Osteocyte (in vitro differentiated cells): ENCODE measurements around the gene SCAMP3. TPM values are rescaled to one million over a fixed set of nuclear protein-coding genes. Genes with fewer than 3 reads are reported as not detected.

Experiments
- DNase-seq: peaks from one replicate; pipeline ENCODE4 v3.0.0; 2021; ENCODE audit warnings: mixed read lengths; ENCODE audit not compliant: unreplicated experiment; ENCODE audit errors: extremely low spot score
- H3K27ac Mint-ChIP-seq: one replicate; pipeline ENCODE4 v1.8.0; 2021; ENCODE audit warnings: mild to moderate bottlenecking, mixed read lengths; ENCODE audit not compliant: unreplicated experiment
- H3K27me3 Mint-ChIP-seq: one replicate; pipeline ENCODE4 v1.8.0; 2021; ENCODE audit warnings: mixed read lengths; ENCODE audit not compliant: unreplicated experiment
- H3K36me3 Mint-ChIP-seq: one replicate; pipeline ENCODE4 v1.8.0; 2021; ENCODE audit warnings: mixed read lengths; ENCODE audit not compliant: unreplicated experiment
- H3K4me1 Mint-ChIP-seq: one replicate; pipeline ENCODE4 v1.8.0; 2021; ENCODE audit warnings: mixed read lengths; ENCODE audit not compliant: unreplicated experiment
- H3K4me3 Mint-ChIP-seq: one replicate; pipeline ENCODE4 v1.8.0; 2021; ENCODE audit warnings: mild to moderate bottlenecking, moderate library complexity, mixed read lengths; ENCODE audit not compliant: unreplicated experiment
- H3K9me3 Mint-ChIP-seq: one replicate; pipeline ENCODE4 v1.8.0; 2021; ENCODE audit warnings: mixed read lengths; ENCODE audit not compliant: unreplicated experiment
- CTCF ChIP-seq: fragments of 200-600 bp; sonication (generic); IDR thresholded peaks from 2 replicates; pipeline ENCODE4 v1.5.0; 2021; ENCODE audit warnings: antibody characterized with exemption, mild to moderate bottlenecking, moderate library complexity
- total RNA-seq: library from RNA; stranded (reverse); gene quantifications from 2 replicates; pipeline ENCODE4 v1.2.1, GENCODE V29; 2021

Gene SCAMP3
- total RNA-seq, 1 donor from 2014 or later, result 73.7 TPM

GRCh38 chr1:155297384-155297783 lies 35.2 kb upstream of the SCAMP3 start:
- H3K36me3 Mint-ChIP-seq, result no peaks in the 10 kb centered on the region
- no peaks in the 10 kb centered on the region for H3K4me1 Mint-ChIP-seq
- H3K27ac Mint-ChIP-seq, result no peak overlapping the region
- no peaks in the 10 kb centered on the region for H3K9me3 Mint-ChIP-seq
- no peak overlapping the region for H3K4me3 Mint-ChIP-seq
- no peak for TF ChIP-seq CTCF
- no peak for DNase-seq
- peaks cover 16% of the 10 kb centered on the region for H3K27me3 Mint-ChIP-seq

- TF ChIP-seq CTCF, result no peak
Measured at GRCh38 chr1:155296661-155297060, 34.5 kb upstream of the SCAMP3 start.

GRCh38 chr1:155295942-155296267 lies 33.7 kb upstream of the SCAMP3 start:
- Mint-ChIP-seq H3K9me3 (no peaks in the 10 kb centered on the region), H3K27ac (no peak overlapping the region), H3K27me3 (peaks cover 19% of the 10 kb centered on the region), H3K4me1 (no peaks in the 10 kb centered on the region), H3K36me3 (no peaks in the 10 kb centered on the region), H3K4me3 (no peak overlapping the region)
- TF ChIP-seq CTCF, result no peak
- DNase-seq, result no peak

More at GRCh38 chr1:155296661-155297060, 34.5 kb upstream of the SCAMP3 start:
- no peak overlapping the region for H3K27ac Mint-ChIP-seq
- H3K4me3 Mint-ChIP-seq, result no peak overlapping the region
- H3K9me3 Mint-ChIP-seq, result no peaks in the 10 kb centered on the region
- no peaks in the 10 kb centered on the region for H3K4me1 Mint-ChIP-seq
- no peak for DNase-seq
- H3K36me3 Mint-ChIP-seq, result no peaks in the 10 kb centered on the region
- H3K27me3 Mint-ChIP-seq, result peaks cover 19% of the 10 kb centered on the region

DNA sequence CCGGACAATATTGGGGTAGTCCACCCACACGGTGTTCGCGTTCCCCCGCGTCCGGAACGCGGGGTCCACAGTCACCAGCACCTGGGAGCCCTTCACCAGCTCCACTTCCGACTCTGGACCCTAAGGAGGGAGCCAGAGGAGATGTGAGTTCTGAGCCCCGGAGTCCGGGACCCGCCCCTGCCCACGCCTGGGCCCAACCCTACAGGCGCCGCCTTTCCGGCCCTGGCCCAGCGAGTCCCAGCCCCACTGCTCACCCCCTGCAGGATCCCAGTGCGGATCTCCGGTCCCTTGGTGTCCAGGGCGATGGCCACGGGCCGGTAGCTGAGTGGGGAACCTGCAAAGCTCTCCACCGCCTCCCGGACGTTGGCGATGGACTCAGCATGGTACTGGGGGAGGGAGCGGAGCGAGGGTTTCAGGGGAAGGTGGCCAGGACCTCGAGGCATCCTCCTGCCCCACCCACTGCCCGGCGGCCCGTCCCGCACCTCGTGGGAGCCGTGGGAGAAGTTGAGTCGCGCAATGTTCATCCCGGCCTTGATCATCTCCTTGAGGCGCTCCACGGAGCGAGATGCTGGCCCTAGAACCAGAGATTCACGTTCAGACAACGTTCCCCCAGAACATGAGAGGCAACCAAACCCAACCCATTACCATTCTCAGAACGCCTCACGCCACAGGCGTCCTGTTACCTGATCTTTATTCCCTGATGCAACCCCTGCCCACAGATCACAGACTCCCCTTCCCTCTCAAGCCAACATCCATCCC lies 33.2 kb upstream of the SCAMP3 start:
- Mint-ChIP-seq H3K27ac (no peak overlapping the region), H3K4me3 (no peak overlapping the region)
- DNase-seq, result no peak

More for the DNA sequence above, 33.2 kb upstream of the SCAMP3 start:
- Mint-ChIP-seq H3K27me3 (peaks cover 19% of the 10 kb centered on the region), H3K4me1 (no peaks in the 10 kb centered on the region), H3K9me3 (no peaks in the 10 kb centered on the region), H3K36me3 (no peaks in the 10 kb centered on the region)
- no peak for TF ChIP-seq CTCF
